Neural progenitor cell (in vitro differentiated cells): ENCODE data around the gene FAM8A1.

Experiments
- CTCF ChIP-seq: fragments of 200-600 bp; sonication (generic); IDR thresholded peaks from 2 replicates; pipeline ENCODE4 v1.5.1; 2017; ENCODE audit warnings: antibody characterized with exemption, mild to moderate bottlenecking
- EZH2 ChIP-seq: fragments of 200-600 bp; sonication (generic); IDR thresholded peaks from 2 replicates; pipeline ENCODE4 v1.6.1; 2017; ENCODE audit warnings: antibody characterized with exemption, mild to moderate bottlenecking, moderate library complexity
- EZH2phosphoT487 ChIP-seq: fragments of 200-600 bp; sonication (generic); IDR thresholded peaks from 2 replicates; pipeline ENCODE4 v1.6.1; 2017; ENCODE audit warnings: antibody characterized with exemption

- TF ChIP-seq CTCF (no peak), EZH2phosphoT487 (no peak), EZH2 (no peak)
Measured at GRCh38 chr6:17638212-17638715, 38.2 kb downstream of the FAM8A1 start.
